H1 (cell line): ENCODE results near the gene ALDH5A1. TPM values are rescaled to one million over a fixed set of nuclear protein-coding genes. Genes with fewer than 3 reads are reported as not detected.
"Not testable (repeated sequence)": the region's sequence is repeated elsewhere in the genome, so short reads cannot be mapped to it uniquely, and the experiment has no call there.

ENCODE experiments used
- CTCF ChIA-PET: fragments of 300-600 bp; sonication (Branson Sonifier 250); formaldehyde crosslinking; loops from one replicate; lab custom pipeline; 2021; ENCODE audit not compliant: partially characterized antibody; lab: Charles Lee
- POLR2A ChIA-PET: fragments of 300-600 bp; sonication (Branson Sonifier 250); formaldehyde crosslinking; loops from one replicate; lab custom pipeline; 2021; ENCODE audit warnings: inconsistent platforms; ENCODE audit not compliant: partially characterized antibody; lab: Charles Lee
- DNase-seq, 2 experiments: peaks; one replicate each; pipeline versions ENCODE4 v3.0.0 to v3.0.0-alpha.2; 2010 to 2022; ENCODE audit warnings: low spot score in 2 of 2, low read depth in 1 of 2, mixed read lengths in 1 of 2
- FAIRE-seq: peaks from 2 replicates; lab custom pipeline; 2011; peaks lifted over from hg19 to GRCh38; lab: Jason Lieb, UNC
- H2AFZ ChIP-seq: 2 replicates; pipeline ENCODE4 v1.8.1; 2012; ENCODE audit warnings: low read length, inconsistent platforms
- H2AK5ac ChIP-seq: 2 replicates; pipeline ENCODE4 v1.6.1; 2013; ENCODE audit warnings: low read depth, low read length
- H2BK120ac ChIP-seq: replicated peaks from 2 replicates; pipeline ENCODE3; 2013; ENCODE audit warnings: low read depth, low read length, inconsistent platforms
- H2BK12ac ChIP-seq: 2 replicates; pipeline ENCODE4 v1.6.1; 2013; ENCODE audit warnings: low read depth, low read length
- H2BK15ac ChIP-seq: 2 replicates; pipeline ENCODE4 v1.6.1; 2013; ENCODE audit warnings: low read length
- H2BK20ac ChIP-seq: 2 replicates; pipeline ENCODE4 v1.6.1; 2013; ENCODE audit warnings: low read length
- H2BK5ac ChIP-seq: 2 replicates; pipeline ENCODE4 v1.6.1; 2013; ENCODE audit warnings: low read depth, low read length
- H3K14ac ChIP-seq: 2 replicates; pipeline ENCODE4 v1.6.1; 2013; ENCODE audit warnings: inconsistent platforms; ENCODE audit not compliant: insufficient read length
- H3K18ac ChIP-seq: 2 replicates; pipeline ENCODE4 v1.6.1; 2013; ENCODE audit warnings: low read length; ENCODE audit errors: extremely low read depth
- H3K23ac ChIP-seq: 2 replicates; pipeline ENCODE4 v1.6.1; 2013; ENCODE audit warnings: inconsistent platforms; ENCODE audit not compliant: insufficient read length
- H3K23me2 ChIP-seq: 2 replicates; pipeline ENCODE4 v1.6.1; 2013; ENCODE audit warnings: low read depth, low read length
- H3K27ac ChIP-seq: 2 replicates; pipeline ENCODE4 v1.6.1; 2011; ENCODE audit warnings: low read depth, low read length, inconsistent platforms
- H3K27me3 ChIP-seq, 4 experiments: replicated peaks in 1 of 4; 1 replicate in 1 of 4; 2 replicates in 3 of 4; pipeline versions ENCODE4 v1.6.1 to v1.8.1; 2011 to 2013; ENCODE audit warnings: low read length in 3 of 4, mild to moderate bottlenecking in 3 of 4, inconsistent platforms in 2 of 4, mixed read lengths in 2 of 4, moderate library complexity in 1 of 4; ENCODE audit not compliant: control insufficient read depth in 3 of 4, insufficient read depth in 3 of 4; ENCODE audit errors: extremely low read depth in 1 of 4
- H3K36me3 ChIP-seq, 4 experiments: 2 replicates each; pipeline versions ENCODE4 v1.6.1 to v1.8.1; 2011 to 2013; ENCODE audit warnings: mild to moderate bottlenecking in 4 of 4, low read length in 3 of 4, moderate library complexity in 2 of 4, control low read depth in 1 of 4, inconsistent platforms in 1 of 4; ENCODE audit not compliant: insufficient read depth in 4 of 4, control insufficient read depth in 2 of 4
- H3K4ac ChIP-seq: replicated peaks from 2 replicates; pipeline ENCODE3; 2013; ENCODE audit warnings: low read length, low read depth, mixed read lengths, inconsistent platforms; ENCODE audit not compliant: insufficient read length
- H3K4me1 ChIP-seq, 4 experiments: replicated peaks in 1 of 4; 1 replicate in 1 of 4; 2 replicates in 3 of 4; pipeline versions ENCODE4 v1.6.1 to v1.8.1; 2011 to 2013; ENCODE audit warnings: low read length in 3 of 4, inconsistent platforms in 2 of 4, mixed read lengths in 1 of 4; ENCODE audit not compliant: insufficient read depth in 4 of 4, control insufficient read depth in 3 of 4
- H3K4me2 ChIP-seq, 2 experiments: 2 replicates each; pipeline versions ENCODE4 v1.6.1 to v1.8.1; 2011 to 2013; ENCODE audit warnings: low read depth in 2 of 2, low read length in 2 of 2, control low read depth in 1 of 2, inconsistent platforms in 1 of 2, mild to moderate bottlenecking in 1 of 2; ENCODE audit not compliant: insufficient read depth in 1 of 2
- H3K4me3 ChIP-seq, 4 experiments: fragments of 200-600, 300-600 bp in 1 of 4; sonication (generic), shearing (Covaris generic), sonication (Bioruptor Twin) in 1 of 4; 2 replicates each; pipeline versions ENCODE4 v1.5.1 to v1.8.1; 2011 to 2016; ENCODE audit warnings: low read length in 4 of 4, low read depth in 3 of 4, control low read depth in 2 of 4, inconsistent platforms in 2 of 4, mild to moderate bottlenecking in 2 of 4, mixed read lengths in 1 of 4, moderate library complexity in 1 of 4; ENCODE audit not compliant: insufficient read depth in 2 of 4; ENCODE audit errors: extremely low read depth in 1 of 4
- H3K56ac ChIP-seq: replicated peaks from 2 replicates; pipeline ENCODE3; 2013; ENCODE audit warnings: low read depth, mild to moderate bottlenecking, mixed read lengths, low read length, inconsistent platforms; ENCODE audit not compliant: insufficient read length
- H3K79me1 ChIP-seq: 2 replicates; pipeline ENCODE4 v1.6.1; 2013; ENCODE audit warnings: low read depth, low read length, control low read depth
- H3K79me2 ChIP-seq, 2 experiments: 2 replicates each; pipeline versions ENCODE4 v1.6.1 to v1.8.1; 2012 to 2013; ENCODE audit warnings: low read length in 2 of 2, mild to moderate bottlenecking in 2 of 2, inconsistent platforms in 1 of 2; ENCODE audit not compliant: insufficient read depth in 2 of 2, control insufficient read depth in 1 of 2
- H3K9ac ChIP-seq, 4 experiments: replicated peaks in 1 of 4; 1 replicate in 1 of 4; 2 replicates in 3 of 4; pipeline versions ENCODE4 v1.6.1 to v1.8.1; 2011 to 2013; ENCODE audit warnings: low read depth in 3 of 4, low read length in 3 of 4, control low read depth in 2 of 4, mild to moderate bottlenecking in 2 of 4, moderate library complexity in 2 of 4, inconsistent platforms in 1 of 4; ENCODE audit errors: extremely low read depth in 1 of 4
- H3K9me3 ChIP-seq, 2 experiments: 2 replicates each; pipeline versions ENCODE4 v1.6.1 to v1.8.1; 2012 to 2013; ENCODE audit warnings: mild to moderate bottlenecking in 2 of 2, moderate library complexity in 2 of 2, control low read depth in 1 of 2, inconsistent platforms in 1 of 2, low read depth in 1 of 2, low read length in 1 of 2, mixed read lengths in 1 of 2; ENCODE audit not compliant: insufficient read depth in 2 of 2
- H4K20me1 ChIP-seq, 2 experiments: replicated peaks in 1 of 2; 2 replicates each; pipeline versions ENCODE3 to v1.8.1; 2011 to 2013; ENCODE audit warnings: inconsistent platforms in 2 of 2, low read length in 2 of 2, mild to moderate bottlenecking in 1 of 2; ENCODE audit not compliant: insufficient read depth in 2 of 2, control insufficient read depth in 1 of 2
- H4K5ac ChIP-seq: 2 replicates; pipeline ENCODE4 v1.6.1; 2013; ENCODE audit warnings: low read length, low read depth, mixed read lengths, inconsistent platforms; ENCODE audit not compliant: insufficient read length
- H4K8ac ChIP-seq: 2 replicates; pipeline ENCODE4 v1.8.0; 2013; ENCODE audit warnings: mild to moderate bottlenecking, moderate library complexity, low read length, inconsistent platforms; ENCODE audit not compliant: insufficient read depth; ENCODE audit errors: extremely low read depth
- H4K91ac ChIP-seq: replicated peaks from 2 replicates; pipeline ENCODE3; 2013; ENCODE audit warnings: low read length, mixed read lengths, inconsistent platforms; ENCODE audit not compliant: insufficient read length
- WGBS, 2 experiments: shearing (Covaris generic) in 1 of 2; methylation state at CpG; one replicate each; pipeline versions ENCODE4 v1.1.6 to v1.1.7; 2013 to 2015; ENCODE audit warnings: low lambda C conversion rate in 2 of 2, mixed read lengths in 2 of 2, inconsistent platforms in 1 of 2, low coverage in 1 of 2, missing lambda C conversion rate in 1 of 2; ENCODE audit not compliant: insufficient replicate concordance in 2 of 2, insufficient coverage in 1 of 2, insufficient read length in 1 of 2; ENCODE audit errors: extremely low coverage in 1 of 2, missing lambda C conversion rate in 1 of 2; 5-methylcytosine and 5-hydroxymethylcytosine counted together
- polyA plus RNA-seq, 7 experiments: library from polyadenylated mRNA; depleted of rRNA in 3 of 7; stranded (reverse) in 5 of 7; unstranded in 2 of 7; fragments of >200 nt in 5 of 7; fragments of 200-250 nt in 2 of 7; gene quantifications; 1 replicate in 5 of 7; 2 replicates in 1 of 7; 4 replicates in 1 of 7; pipeline versions ENCODE4 v1.2.1 to v1.2.3, GENCODE V29; 2011 to 2013; ENCODE audit warnings: missing spikeins in 2 of 7, mixed read lengths in 2 of 7
- total RNA-seq: library from RNA; stranded (reverse); fragmentation: NEBNext Ultra II Directional; extraction: Animal tissue kit (Norgen Biotek cat#: 25700); gene quantifications from 2 replicates; pipeline ENCODE4 v1.2.1, GENCODE V29; 2021

Gene ALDH5A1
- total and polyA plus RNA-seq, 2 of the 8 experiments (the other 6 are each of a cell fraction or from before 2014, with no cell fraction given), result 1.5 to 2.4 TPM

DNA sequence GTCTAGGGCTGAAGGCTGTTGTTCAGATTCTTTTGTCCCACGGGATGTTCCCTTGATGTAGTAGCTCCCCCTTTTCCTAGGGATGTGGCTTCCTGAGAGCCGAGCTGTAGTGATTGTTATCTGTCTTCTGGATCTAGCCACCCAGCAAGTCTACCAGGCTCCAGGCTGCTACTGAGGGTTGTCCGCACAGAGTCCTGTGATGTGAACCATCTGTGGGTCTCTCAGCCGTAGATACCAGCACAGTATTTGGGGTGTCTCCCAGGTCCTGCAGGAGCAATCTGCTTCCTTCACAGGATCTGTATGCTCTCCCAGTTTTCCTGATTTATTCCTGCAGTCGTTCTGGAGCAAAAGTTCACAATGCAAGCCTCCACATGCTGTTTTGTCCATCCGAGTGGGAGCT lies 17.2 kb downstream of the ALDH5A1 start:
- H3K9ac ChIP-seq, H3K4ac ChIP-seq, DNase-seq, H2BK20ac ChIP-seq, H2BK15ac ChIP-seq, H3K79me2 ChIP-seq, H2AFZ ChIP-seq, H3K4me2 ChIP-seq, H3K18ac ChIP-seq, H2BK120ac ChIP-seq, H4K20me1 ChIP-seq, H2AK5ac ChIP-seq, H3K9me3 ChIP-seq, H3K4me1 ChIP-seq, H3K79me1 ChIP-seq, H3K14ac ChIP-seq, H2BK12ac ChIP-seq, H3K27me3 ChIP-seq, FAIRE-seq, H2BK5ac ChIP-seq, H3K4me3 ChIP-seq, H4K91ac ChIP-seq, H3K36me3 ChIP-seq, H4K8ac ChIP-seq, H3K23ac ChIP-seq, H3K23me2 ChIP-seq, H4K5ac ChIP-seq, H3K56ac ChIP-seq, H3K27ac ChIP-seq: not testable (repeated sequence)
- ChIA-PET POLR2A (interaction anchor here (0.5 kb wide), 1 partner anchor 12 kb away, joined by 3 read pairs; no protein-coding TSS in a partner anchor), CTCF (interaction anchor here (1.2 to 2.9 kb wide), 5 partner anchors 9 to 46 kb away, joined by 3 to 12 read pairs (median 4); no protein-coding TSS in a partner anchor)
- 71% methylated on average over 6 of the region's 6 CpGs; no CpG with 5 or more reads in 1 of the 2 experiments for WGBS, 2 experiments
